MV-4-11 (cell line): ENCODE data around the gene FUOM.

ENCODE experiments used
- DNase-seq: peaks from one replicate; lab custom pipeline; 2025; lab: John Stamatoyannopoulos, UW

FUOM gene

DNA sequence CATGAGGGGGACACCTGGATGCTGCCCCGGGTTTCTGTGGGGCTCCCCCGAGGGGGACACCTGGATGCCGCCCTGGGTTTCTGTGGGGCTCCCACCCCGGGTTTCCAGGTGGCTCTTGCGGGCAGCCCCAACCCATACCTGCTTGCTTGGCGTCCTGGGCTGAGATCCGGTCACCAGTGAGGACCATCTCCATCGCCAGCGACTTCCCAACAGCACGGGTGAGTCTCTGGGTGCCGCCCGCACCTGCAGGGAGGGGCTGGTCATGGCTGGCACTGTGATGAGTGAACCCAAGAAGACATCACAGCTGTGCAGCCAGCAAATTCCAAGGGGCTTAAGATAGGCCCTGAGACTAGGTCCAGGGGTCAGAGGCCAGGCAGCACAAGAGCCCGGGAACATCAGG is 8.9 kb upstream of the FUOM start:
- DNase-seq, result no peak

DNA sequence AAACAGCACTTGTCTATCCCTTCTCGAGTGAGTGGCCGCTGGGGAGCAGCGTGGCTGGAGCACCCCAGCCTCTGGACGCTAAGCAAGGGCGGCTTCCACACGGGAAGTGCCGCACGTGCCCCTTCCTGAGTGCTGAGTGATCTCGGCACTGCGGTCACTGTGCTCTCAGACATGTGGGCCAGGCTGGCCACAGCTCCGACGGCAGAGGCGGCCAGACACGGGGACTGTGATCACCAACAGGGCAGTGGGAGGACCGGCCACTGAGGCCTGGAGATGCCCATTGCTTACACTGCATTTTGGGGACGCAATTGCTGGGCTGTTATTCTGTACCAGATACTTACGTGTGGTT is 8.3 kb upstream of the FUOM start:
- no peak for DNase-seq

DNA sequence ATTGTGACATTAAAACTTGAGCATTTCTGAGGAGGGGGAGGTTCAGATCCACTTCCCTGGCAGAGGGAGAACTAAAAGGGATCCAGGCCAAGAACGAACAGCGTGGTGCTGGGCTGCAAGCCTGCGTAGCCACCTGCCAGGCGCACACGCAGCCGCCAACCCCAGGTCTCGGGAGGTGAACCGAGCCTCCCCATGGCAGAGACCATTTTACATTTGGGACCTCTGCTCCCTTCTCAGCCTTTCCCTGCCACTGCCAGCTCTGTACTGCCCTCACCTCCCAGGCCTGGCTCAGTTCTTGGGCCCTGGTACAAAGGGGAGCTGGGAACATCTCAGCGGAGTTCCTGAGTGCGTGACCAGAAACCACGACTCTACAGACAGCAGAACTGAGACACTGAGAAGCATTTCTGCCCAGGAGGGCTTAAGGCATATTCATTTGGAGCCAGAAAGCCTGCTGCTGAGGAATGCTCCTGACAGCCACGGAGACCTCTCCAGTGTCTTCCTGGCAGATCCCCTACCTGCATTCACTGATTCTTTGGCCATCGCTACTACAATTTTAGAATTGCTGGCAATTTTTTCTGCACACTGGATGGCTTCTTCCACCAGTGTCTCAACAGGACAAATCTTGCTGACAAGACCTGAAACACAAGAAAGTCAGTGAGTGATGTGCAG is 7.8 kb upstream of the FUOM start:
- no peak for DNase-seq

DNA sequence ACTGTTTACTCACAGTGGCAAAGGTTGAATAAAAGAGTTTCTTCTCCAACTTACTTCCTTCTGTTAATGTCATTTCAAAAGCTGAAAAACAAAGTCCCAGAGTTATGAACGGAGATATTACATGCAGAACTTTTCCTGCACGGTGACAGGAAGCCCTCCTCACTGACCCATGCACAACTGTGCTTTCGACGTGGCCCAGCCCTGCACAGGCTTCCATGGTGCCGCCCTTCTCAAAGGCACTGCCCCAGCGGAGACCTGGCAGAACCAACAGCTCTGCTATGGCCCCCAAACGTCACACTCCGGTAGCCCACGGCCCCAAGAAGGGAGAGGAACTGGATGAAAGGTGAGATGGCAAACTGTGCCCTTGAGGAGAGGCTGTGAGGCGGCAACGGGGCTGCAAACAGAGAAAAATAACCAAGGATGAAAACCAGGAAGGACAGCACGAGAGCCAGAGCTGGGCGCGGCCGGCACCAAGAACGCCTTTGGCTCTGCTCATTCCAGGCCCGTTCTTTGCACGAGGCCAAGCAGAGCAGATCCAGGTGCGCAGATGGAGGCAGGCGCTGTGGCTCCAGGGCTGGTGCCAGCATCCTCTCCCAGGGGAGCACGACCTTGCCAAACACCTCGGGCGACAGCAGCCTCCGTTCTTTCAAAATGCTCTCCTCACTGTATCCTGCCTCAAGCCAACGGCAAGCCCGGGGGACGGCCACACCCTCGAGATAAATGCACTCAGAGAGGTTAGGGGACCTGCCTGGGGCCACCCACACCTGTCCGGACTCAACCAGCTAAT is 7.0 kb upstream of the FUOM start:
- no peak for DNase-seq

DNA sequence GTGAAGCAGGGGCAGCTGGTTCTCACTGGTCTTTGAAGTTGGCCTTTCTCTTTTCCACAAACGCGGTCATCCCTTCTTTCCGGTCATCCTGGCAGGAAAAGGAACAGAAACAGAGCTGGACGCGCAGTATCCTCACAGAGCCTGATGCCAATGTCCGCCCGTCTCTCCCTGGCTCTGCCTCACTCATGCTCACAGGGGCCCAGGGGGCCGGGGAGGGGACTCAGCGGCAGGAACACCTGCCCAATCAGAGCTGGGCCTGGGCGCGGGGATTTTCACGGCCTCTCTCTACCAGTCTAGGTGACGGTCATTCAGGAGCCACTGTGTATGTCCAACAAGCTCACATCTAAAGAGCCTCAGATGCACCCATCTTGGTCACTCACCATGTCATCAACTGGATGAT is 5.0 kb upstream of the FUOM start:
- DNase-seq, result no peak

DNA sequence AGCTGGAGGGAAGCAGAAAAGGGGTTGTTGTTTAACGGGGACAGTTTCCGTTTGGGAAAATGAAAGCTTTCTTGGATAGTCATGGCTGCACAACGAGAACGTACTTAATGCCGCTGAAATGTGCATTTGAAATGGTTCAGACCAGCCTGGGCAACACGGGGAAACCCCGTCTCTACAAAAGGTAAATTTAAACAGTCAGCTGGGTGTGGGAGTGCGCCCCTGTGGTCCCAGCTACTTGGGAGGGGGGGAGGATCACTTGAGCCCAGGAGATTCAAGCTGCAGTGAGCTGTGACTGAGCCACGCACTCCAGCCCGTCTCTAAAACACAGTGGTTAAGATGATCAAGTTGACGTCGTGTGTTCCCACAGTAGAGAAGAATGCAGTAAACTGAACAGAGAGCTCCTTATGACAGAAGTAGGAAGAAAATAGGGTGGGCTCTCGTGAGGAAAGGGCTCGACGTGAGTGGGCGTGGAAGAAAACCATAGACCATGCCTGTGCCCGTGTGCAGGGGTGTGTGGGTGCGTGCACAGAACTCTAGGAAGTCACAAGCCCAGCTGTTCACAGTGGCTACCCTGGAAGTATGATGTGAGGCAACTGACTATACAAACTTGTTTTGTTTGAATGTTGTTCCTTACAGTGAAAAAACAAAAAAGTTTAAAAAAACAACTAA is 4.1 kb upstream of the FUOM start:
- DNase-seq, result no peak

DNA sequence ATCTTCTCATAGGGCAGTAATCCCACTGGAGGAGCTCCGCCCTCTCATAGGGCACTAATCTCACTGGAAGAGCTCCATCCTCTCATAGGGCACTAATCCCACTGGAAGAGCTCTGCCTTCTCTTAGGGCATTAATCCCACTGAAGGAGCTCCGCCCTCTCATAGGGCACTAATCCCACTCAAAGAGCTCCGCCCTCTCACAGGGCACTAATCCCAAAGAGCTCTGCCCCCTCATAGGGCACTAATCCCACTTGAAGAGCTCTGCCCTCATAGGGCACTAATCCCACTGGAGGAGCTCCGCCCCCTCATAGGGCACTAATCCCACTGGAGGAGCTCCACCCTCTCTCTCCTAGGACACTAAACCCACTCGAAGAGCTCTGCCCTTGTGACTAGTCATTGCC is 3.4 kb upstream of the FUOM start:
- no peak for DNase-seq

DNA sequence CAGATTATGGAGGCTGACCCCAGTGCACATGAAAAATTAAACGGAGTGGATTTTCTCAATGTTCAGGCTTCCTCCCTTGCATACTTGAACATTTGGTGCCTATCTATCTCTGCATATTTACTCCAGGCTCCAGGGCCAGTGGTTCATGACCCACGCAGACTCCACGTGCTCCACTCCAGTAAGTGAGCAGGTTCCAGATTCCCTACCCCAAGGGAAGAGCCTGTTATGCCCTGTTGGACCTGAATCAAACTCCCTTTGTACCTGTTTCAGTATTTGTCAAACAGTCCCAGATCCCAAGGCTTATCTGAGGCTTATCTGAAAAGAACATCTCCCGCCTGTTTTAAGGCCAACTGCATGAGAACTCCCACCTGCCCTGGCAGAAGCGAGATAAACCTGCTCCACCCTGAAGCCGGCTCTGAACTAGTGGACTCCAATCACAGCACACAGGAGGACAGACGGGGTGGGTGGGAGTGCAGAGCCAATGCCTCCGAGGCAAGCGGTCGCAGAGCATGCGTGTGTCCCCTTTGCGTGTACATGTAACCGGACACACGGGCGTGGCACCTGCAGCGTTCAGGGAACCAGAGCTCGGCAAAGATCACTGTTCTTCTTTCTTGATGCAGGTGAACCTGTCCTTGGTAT is 2.3 kb upstream of the FUOM start:
- no peak for DNase-seq

DNA sequence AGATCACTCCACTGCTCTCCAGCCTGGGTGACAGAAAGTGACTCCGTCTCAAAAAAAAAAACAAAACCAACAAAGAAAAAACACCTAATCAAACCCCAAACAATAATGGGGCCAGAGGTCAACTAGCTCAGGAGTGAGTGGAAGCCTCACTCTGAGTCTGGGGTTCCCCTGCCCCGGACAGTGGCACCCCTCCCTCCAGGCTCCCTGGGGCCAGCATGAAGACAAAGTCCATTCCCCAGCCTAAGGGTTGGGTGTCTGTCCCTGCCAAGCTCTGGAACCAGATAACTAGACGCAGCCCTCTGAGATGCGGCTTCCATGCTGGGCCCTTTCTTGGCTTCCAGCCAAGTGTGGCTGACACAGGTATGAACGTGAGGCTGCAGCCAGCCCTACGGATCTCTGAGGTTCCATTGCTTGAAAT is 1.7 kb upstream of the FUOM start:
- no peak for DNase-seq

DNA sequence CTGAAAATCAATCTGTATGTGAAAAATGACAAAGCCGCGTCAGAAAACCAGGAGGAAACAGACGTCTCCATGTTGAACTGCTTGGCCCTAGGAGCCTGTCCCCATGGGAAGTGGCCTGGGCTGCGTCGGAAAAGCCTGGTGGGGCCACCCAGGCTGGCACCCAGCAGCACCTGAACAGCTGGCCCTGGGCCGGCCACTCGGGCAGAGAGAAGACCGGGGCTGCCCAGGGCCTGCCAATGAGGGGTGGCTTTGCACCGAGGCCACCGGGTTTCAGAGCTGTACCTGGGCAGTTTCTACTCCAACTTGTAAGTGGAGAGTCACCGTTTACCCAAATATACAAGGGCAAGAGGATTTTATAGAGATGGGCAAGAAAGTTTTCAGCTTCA is 1.1 kb upstream of the FUOM start:
- no peak for DNase-seq

DNA sequence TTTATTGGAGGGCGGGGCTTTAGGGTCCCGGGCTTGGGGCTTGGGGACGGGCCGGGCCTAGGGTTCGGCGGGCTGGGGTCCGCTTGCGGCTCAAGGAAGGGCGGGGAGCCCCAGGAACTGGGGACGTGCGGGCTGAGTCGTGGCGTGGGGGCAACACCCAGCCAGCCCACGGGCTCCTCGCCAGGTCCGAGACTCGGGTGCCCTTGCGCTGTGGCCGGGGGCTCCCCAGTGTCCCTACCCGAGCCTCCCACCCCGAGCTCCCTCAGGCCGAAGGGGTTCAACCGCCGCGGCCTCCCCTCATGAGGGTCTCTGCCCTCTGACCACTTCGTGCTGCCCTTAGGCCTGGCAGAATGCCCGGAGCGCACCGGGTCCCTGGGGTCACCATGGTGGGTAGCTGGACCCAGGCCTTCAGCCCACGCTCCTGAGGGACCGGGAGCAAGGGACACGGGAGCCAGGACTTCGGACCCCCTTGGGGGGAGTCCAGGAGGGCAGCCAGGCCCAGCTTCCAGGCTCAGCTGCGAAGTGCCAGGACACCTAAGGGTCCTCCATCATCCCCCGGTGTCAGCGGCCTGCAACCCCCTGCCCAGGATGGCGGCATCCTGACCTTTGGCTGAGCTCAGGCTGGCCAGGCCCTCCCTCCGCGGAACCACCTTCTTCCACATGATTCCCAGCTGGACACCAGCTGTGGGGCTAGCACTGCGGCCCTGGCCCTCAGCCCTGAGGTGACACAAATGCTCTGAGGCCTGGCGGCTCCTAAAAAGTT is 524 bp upstream of the FUOM start:
- DNase-seq, result no peak

DNA sequence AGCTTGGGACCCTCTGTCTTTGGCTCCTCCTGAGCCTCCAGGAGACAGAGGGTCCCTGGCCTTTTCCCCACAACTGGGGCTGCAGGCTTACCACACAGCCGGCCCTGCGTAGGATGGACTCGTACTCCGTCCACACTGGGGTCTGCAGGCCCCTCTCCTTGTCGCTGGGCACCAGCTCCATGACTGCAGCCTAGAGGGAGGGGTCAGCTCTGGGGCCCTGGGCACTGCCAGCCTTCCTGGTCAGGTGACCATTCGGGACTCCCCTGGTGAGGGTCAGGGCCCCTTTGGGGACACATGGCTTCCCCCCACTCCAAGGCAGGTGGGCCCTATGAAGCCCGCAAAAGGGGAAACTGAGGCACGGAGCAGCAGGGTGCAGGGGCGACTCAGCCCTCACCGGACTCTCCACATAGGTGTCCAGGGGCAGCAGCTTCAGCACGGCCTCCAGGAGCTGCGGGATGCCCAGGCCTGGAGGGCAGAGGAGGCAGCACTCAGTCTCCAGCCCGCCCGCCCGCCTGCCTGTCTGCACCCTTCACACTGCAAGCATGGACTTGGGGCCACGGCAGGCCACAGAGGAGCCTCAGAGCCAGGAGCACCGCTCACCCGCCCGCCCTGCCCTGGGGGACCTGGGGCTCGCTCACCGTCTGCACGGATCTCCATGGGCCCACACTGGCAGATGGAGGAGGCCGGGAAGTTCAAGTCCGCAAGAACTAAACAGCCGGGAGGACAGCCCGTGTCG is 1.1 kb downstream of the FUOM start:
- no peak for DNase-seq

DNA sequence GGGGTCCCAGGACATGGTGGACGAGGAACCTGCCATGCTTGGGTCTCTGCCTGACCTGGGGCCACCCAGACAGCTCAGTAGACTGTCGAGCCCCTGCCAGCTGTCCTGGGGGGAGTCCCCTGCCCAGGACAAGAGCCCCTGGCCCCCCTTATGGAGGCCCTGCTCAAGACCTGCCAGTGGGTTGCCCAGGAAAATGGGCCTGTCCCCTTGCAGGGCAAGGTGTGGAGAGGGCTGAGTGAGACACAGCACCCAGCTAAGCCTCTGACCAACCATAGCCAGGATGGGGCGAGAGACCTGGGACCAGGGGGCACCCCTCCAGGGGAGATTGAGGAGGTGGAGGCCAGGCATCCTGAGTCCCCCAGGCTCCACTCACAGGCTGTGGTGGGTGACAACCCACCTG is 1.8 kb downstream of the FUOM start:
- DNase-seq, result no peak

DNA sequence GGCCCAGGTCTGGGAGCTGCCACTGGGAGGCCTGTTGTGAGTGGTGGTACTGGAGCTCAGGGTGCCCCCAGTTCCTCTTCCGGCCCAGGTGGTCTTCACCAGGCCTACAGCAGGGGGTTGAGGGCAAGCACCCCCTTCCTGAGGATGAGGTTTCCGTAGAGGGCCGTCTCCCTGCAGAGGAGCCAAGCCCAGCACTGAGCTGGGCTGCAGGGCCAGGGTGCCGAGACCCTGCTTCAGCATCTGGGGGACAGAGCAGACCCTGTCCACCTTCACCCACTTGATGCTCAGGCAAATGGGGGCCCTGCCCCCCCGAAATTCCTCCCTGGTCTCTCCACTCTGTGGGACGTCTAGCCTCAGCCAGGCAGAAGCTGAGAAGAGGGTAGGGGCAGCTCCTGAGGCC is 2.6 kb downstream of the FUOM start:
- DNase-seq, result no peak

DNA sequence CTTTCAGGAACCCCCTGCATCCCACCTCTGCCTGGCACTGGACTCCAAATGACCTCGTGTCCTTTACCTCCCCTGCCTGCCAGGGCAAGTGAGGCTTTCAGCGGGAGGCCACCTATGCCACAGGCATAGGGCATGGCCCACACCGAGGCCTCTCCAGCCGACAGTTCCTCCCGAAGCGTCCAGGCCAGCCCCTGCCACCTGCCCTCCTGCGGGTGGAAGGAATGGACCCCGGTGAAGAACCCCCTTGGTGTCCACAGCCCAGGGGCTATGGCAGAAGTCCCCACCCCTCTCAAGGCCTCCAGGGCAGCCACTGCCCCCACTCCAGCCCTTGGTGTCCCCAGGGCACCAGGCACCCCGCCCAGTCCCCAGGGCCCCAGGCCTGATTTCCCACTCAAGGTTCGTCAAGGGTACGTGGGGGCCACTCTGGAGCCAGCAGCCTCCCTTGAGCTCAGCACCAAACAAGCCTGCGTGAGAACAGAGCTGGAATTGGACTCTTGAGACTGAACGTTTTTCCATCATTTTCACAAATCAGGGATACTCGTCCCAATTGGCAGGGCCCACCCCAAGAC is 3.1 kb downstream of the FUOM start:
- DNase-seq, result no peak

DNA sequence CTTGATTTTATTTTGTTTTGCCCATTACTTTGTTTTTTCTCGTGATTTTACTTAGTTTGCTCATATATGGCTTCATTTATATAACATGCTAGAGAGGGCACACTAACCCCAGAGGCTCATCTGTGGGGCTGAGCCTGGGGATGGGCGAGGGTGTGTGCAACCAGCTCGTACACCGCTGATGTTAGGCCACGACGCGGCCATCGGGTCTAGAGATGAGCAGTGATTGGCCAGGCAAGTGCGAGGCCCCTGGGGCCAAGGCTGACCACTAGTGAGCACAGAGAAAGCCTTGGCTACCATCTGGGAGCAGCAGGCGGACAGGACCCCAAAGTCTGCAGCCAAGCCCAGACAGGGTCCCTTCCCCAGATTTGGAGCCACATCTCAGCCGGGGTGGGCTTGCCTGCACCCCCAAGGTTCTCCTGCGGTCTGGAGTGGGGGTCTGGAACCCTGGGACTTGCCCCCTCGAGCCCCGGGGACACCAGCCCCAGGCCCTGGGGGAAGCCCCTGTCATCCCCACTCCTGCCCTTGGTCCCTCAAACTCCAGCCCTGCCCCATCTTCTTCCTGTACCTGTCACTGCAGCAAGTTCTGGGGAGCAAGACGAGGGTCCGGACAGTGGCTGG is 3.7 kb downstream of the FUOM start:
- DNase-seq, result no peak

DNA sequence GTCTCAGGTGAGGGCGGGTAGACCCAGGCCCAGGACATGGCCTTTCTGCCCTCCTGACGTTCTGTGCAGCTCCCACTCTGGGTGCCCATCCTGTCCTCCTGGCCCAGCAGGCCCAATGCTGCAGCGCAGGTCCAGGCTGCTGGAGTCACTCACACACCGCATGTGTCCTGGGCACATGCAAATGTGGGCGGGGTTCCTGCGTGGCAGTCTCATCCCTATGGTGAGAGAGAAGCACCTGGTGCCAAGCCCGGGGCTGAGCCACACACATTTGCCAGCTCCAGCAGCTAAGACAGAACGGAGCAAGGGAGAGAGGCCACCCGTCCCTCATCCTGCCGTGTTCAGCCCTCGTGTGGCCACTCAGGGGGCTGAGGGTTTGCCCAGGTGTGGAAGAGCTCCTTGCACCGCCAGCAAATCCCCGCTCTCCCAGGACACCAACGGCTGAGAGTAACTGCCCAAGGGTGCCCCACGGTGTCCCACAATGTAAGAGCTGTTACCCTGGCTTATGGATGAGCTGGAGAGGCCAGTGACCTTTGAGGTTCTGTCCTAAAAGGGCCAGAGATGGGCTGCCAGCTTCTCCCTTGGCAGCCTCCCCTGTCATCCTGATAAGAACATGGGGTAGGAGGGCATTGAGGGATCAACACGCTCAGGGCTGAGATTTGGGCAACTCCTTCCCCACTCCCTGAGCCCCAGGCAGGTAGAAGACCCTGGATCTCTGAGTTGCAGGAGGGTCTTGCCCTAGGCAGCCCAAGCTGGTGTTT is 4.4 kb downstream of the FUOM start:
- no peak for DNase-seq

DNA sequence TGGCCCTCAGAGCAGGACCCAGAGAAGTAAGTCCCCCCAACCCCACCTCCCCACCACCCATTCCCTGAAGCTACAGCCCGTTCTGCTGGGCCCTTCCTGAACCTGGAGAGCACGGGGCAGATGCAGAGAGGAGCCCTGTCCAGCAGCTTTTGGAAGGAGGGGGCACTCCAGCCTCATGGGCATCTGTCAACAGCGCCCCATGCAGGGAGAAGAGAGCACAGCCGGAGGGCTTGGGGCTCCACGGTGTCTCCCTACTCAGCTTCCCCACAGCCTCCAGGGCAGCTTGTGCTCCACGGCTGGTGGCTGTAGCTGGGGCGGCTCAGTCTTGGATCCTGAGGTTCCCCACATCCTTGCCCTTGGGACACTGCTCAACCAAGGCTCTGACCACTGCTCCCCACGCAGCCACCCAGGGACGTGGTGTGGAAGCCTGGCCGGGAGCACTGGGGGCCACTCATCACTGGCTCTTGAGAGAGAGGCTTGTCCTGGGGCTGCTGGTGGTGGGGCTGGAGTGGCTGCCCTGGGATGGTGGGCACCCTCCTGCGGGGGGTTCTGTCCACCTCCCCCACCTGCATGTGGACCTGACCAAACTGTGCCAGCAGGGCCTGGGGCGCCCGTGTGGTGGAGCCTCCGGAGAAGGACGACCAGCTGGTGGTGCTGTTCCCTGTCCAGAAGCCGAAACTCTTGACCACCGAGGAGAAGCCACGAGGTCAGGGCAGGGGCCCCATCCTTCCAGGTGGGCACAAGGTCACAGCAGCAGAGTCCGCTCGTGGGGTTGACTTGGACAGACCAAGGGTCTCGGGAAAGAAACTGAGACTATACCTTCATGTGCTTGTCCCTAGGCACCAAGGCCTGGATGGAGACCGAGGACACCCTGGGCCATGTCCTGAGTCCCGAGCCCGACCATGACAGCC is 6.2 kb downstream of the FUOM start:
- DNase-seq, result no peak

DNA sequence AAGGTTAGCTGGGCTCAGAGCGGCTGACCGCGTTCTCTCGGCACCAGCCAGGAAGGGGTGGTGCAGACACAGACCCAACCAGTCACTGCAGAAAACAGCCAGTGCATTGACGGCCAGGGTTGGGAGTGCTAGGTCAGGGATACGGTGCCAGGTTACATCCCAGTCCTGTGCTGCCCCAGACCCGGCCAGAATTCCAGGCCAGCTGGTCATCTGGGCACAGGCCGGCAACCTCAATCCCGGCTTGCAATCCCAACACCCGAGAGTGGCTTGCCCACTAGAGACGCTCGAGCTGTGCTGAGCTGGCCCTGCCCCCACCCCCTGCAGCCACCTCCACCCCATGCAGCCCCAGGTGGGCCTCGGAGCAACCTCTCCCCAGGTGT is 6.9 kb downstream of the FUOM start:
- DNase-seq, result no peak
